Mesenchymal stem cell (in vitro differentiated cells and primary cell): ENCODE results near the gene PRKCQ.

ENCODE experiments used
- DNase-seq: peaks from one replicate; pipeline ENCODE4 v3.0.0-alpha.2; 2013
- H2AFZ ChIP-seq: one replicate; pipeline ENCODE4 v1.6.1; 2013; ENCODE audit warnings: low read depth, mild to moderate bottlenecking, control low read depth, inconsistent platforms, low read length, moderate library complexity
- H2AK5ac ChIP-seq: 2 replicates; pipeline ENCODE4 v1.6.1; 2013; ENCODE audit warnings: low read length, moderate library complexity, mild to moderate bottlenecking, inconsistent platforms; ENCODE audit not compliant: severe bottlenecking
- H2BK120ac ChIP-seq: one replicate; pipeline ENCODE4 v1.6.1; 2013; ENCODE audit warnings: low read depth, mild to moderate bottlenecking, inconsistent platforms, low read length, moderate library complexity
- H2BK12ac ChIP-seq, 2 experiments: one replicate each; pipeline ENCODE4 v1.6.1; 2013; ENCODE audit warnings: inconsistent platforms in 2 of 2, low read length in 2 of 2, mild to moderate bottlenecking in 2 of 2, moderate library complexity in 2 of 2, control low read depth in 1 of 2
- H2BK15ac ChIP-seq: one replicate; pipeline ENCODE4 v1.6.1; 2013; ENCODE audit warnings: mild to moderate bottlenecking, low read depth, inconsistent platforms; ENCODE audit not compliant: poor library complexity, severe bottlenecking
- H2BK5ac ChIP-seq: 2 replicates; pipeline ENCODE4 v1.6.1; 2013; ENCODE audit warnings: low read depth, mild to moderate bottlenecking, low read length, control low read depth, inconsistent platforms; ENCODE audit not compliant: poor library complexity, severe bottlenecking
- H3K14ac ChIP-seq, 2 experiments: one replicate each; pipeline ENCODE4 v1.6.1; 2013; ENCODE audit warnings: inconsistent platforms in 2 of 2, low read length in 2 of 2, control low read depth in 1 of 2, mild to moderate bottlenecking in 1 of 2, moderate library complexity in 1 of 2
- H3K18ac ChIP-seq, 2 experiments: one replicate each; pipeline ENCODE4 v1.6.1; 2013; ENCODE audit warnings: inconsistent platforms in 2 of 2, low read length in 2 of 2, control low read depth in 1 of 2, low read depth in 1 of 2, mild to moderate bottlenecking in 1 of 2
- H3K23ac ChIP-seq, 2 experiments: one replicate each; pipeline ENCODE4 v1.6.1; 2013; ENCODE audit warnings: inconsistent platforms in 2 of 2, low read length in 2 of 2, mild to moderate bottlenecking in 2 of 2, moderate library complexity in 2 of 2, control low read depth in 1 of 2
- H3K27ac ChIP-seq: 2 replicates; pipeline ENCODE4 v1.5.1; 2013; ENCODE audit warnings: mild to moderate bottlenecking, moderate library complexity, low read length, control low read depth, inconsistent platforms; ENCODE audit not compliant: poor library complexity, severe bottlenecking
- H3K27me3 ChIP-seq, 2 experiments: 2 replicates each; pipeline versions ENCODE4 v1.6.1 to v1.7.0; 2013; ENCODE audit warnings: low read length in 2 of 2, mild to moderate bottlenecking in 2 of 2, moderate library complexity in 2 of 2, control low read depth in 1 of 2, inconsistent platforms in 1 of 2; ENCODE audit not compliant: control insufficient read depth in 1 of 2, insufficient read depth in 1 of 2
- H3K36me3 ChIP-seq, 2 experiments: 2 replicates each; pipeline versions ENCODE4 v1.6.1 to v1.7.0; 2013; ENCODE audit warnings: low read length in 2 of 2, control low read depth in 1 of 2, inconsistent platforms in 1 of 2, low read depth in 1 of 2, mild to moderate bottlenecking in 1 of 2; ENCODE audit not compliant: insufficient read depth in 2 of 2, control insufficient read depth in 1 of 2
- H3K4ac ChIP-seq, 2 experiments: one replicate each; pipeline ENCODE4 v1.6.1; 2013; ENCODE audit warnings: inconsistent platforms in 2 of 2, low read length in 2 of 2, mild to moderate bottlenecking in 2 of 2, moderate library complexity in 2 of 2, control low read depth in 1 of 2, low read depth in 1 of 2
- H3K4me1 ChIP-seq: 2 replicates; pipeline ENCODE4 v1.6.1; 2013; ENCODE audit warnings: low read depth, low read length, control low read depth; ENCODE audit not compliant: control insufficient read depth, insufficient read depth
- H3K4me2 ChIP-seq: 2 replicates; pipeline ENCODE4 v1.6.1; 2013; ENCODE audit warnings: low read length, mild to moderate bottlenecking, inconsistent platforms; ENCODE audit not compliant: poor library complexity, severe bottlenecking
- H3K4me3 ChIP-seq, 2 experiments: 2 replicates each; pipeline versions ENCODE4 v1.5.1 to v1.7.0; 2013; ENCODE audit warnings: low read length in 2 of 2, mild to moderate bottlenecking in 2 of 2, control low read depth in 1 of 2, low read depth in 1 of 2; ENCODE audit not compliant: insufficient read depth in 1 of 2
- H3K79me1 ChIP-seq: replicated peaks from 2 replicates; pipeline ENCODE4 v1.6.1; 2013; ENCODE audit warnings: mild to moderate bottlenecking, control low read depth, low read length, inconsistent platforms; ENCODE audit not compliant: poor library complexity, severe bottlenecking
- H3K9ac ChIP-seq: 2 replicates; pipeline ENCODE4 v1.7.0; 2013; ENCODE audit warnings: mild to moderate bottlenecking, low read length, moderate library complexity
- H3K9me3 ChIP-seq: 2 replicates; pipeline ENCODE4 v1.7.0; 2013; ENCODE audit warnings: mild to moderate bottlenecking, low read length; ENCODE audit not compliant: control insufficient read depth
- H4K8ac ChIP-seq: one replicate; pipeline ENCODE4 v1.6.1; 2013; ENCODE audit warnings: inconsistent platforms, mild to moderate bottlenecking, low read length, moderate library complexity
- H4K91ac ChIP-seq: one replicate; pipeline ENCODE4 v1.6.1; 2013; ENCODE audit warnings: mild to moderate bottlenecking, low read length, inconsistent platforms
- WGBS: methylation state at CpG from one replicate; pipeline ENCODE4 v1.1.7; 2013; ENCODE audit warnings: mixed read lengths; 5-methylcytosine and 5-hydroxymethylcytosine counted together

Gene PRKCQ

GRCh38 chr10:6525599-6526165 lies 54.4 kb downstream of the PRKCQ start:
- Histone ChIP-seq H3K23ac (no peak overlapping the region), H3K27me3 (peaks cover 0 to 7% of the 10 kb centered on the region in 2 experiments), H2AK5ac (no peak overlapping the region), H3K36me3 (no peaks in the 10 kb centered on the region), H3K79me1 (no peaks in the 10 kb centered on the region), H3K4me2 (no peak overlapping the region), H2BK12ac (no peak overlapping the region), H3K27ac (no peak overlapping the region), H4K91ac (no peak overlapping the region), H2AFZ (no peak overlapping the region), H3K14ac (no peak overlapping the region), H4K8ac (no peak overlapping the region), H3K9me3 (no peaks in the 10 kb centered on the region), H2BK120ac (no peak overlapping the region), H2BK15ac (no peak overlapping the region), H3K9ac (no peak overlapping the region), H3K18ac (no peak overlapping the region), H3K4me3 (no peak overlapping the region), H3K4ac (no peak overlapping the region), H3K4me1 (no peaks in the 10 kb centered on the region), H2BK5ac (no peak overlapping the region)
- WGBS, result no CpG with 5 or more reads among the region's 4 CpGs
- no peak for DNase-seq

GRCh38 chr10:6522230-6522629 lies 57.8 kb downstream of the PRKCQ start:
- no peak for DNase-seq

GRCh38 chr10:6520138-6520537 lies 59.9 kb downstream of the PRKCQ start:
- Histone ChIP-seq H3K18ac (no peak overlapping the region), H2AK5ac (no peak overlapping the region), H3K79me1 (no peaks in the 10 kb centered on the region), H3K27me3 (peaks cover 0 to 28% of the 10 kb centered on the region in 2 experiments), H2BK5ac (no peak overlapping the region), H3K27ac (no peak overlapping the region), H4K8ac (no peak overlapping the region), H3K4me1 (no peaks in the 10 kb centered on the region), H2BK12ac (no peak overlapping the region), H4K91ac (no peak overlapping the region), H3K4me3 (no peak overlapping the region), H3K9ac (no peak overlapping the region), H2AFZ (no peak overlapping the region), H2BK120ac (no peak overlapping the region), H3K14ac (no peak overlapping the region), H3K36me3 (no peaks in the 10 kb centered on the region), H3K9me3 (no peaks in the 10 kb centered on the region), H3K4me2 (no peak overlapping the region), H3K23ac (no peak overlapping the region), H2BK15ac (no peak overlapping the region), H3K4ac (no peak overlapping the region)
- no peak for DNase-seq
- WGBS, result 91% methylated on average over 10 of the region's 10 CpGs

More at GRCh38 chr10:6522230-6522629, 57.8 kb downstream of the PRKCQ start:
- H3K27me3 ChIP-seq, result peaks cover 0 to 18% of the 10 kb centered on the region in 2 experiments
- no peak overlapping the region for H3K4ac ChIP-seq
- H2BK12ac ChIP-seq, result no peak overlapping the region
- no peaks in the 10 kb centered on the region for H3K79me1 ChIP-seq
- no peak overlapping the region for H2BK120ac ChIP-seq
- H2BK15ac ChIP-seq, result no peak overlapping the region
- no peak overlapping the region for H3K18ac ChIP-seq
- H3K27ac ChIP-seq, result no peak overlapping the region
- H3K14ac ChIP-seq, result no peak overlapping the region
- H3K36me3 ChIP-seq, result no peaks in the 10 kb centered on the region
- no peak overlapping the region for H3K23ac ChIP-seq
- H2BK5ac ChIP-seq, result no peak overlapping the region
- no peak overlapping the region for H4K8ac ChIP-seq
- H4K91ac ChIP-seq, result no peak overlapping the region
- H2AK5ac ChIP-seq, result no peak overlapping the region
- no peaks in the 10 kb centered on the region for H3K4me1 ChIP-seq
- H3K9me3 ChIP-seq, result no peaks in the 10 kb centered on the region
- 75% methylated on average over 2 of the region's 6 CpGs for WGBS
- no peak overlapping the region for H2AFZ ChIP-seq
- H3K4me3 ChIP-seq, result no peak overlapping the region
- H3K4me2 ChIP-seq, result no peak overlapping the region
- H3K9ac ChIP-seq, result no peak overlapping the region

- H3K27me3 ChIP-seq, result peaks cover 0 to 28% of the 10 kb centered on the region in 2 experiments
- no peak overlapping the region for H2BK12ac ChIP-seq
- no peak overlapping the region for H2AK5ac ChIP-seq
- no peak overlapping the region for H3K18ac ChIP-seq
- H3K9ac ChIP-seq, result no peak overlapping the region
- no peak overlapping the region for H3K4ac ChIP-seq
- H3K9me3 ChIP-seq, result no peaks in the 10 kb centered on the region
- no peak overlapping the region for H3K4me2 ChIP-seq
- H3K23ac ChIP-seq, result no peak overlapping the region
- H4K91ac ChIP-seq, result no peak overlapping the region
- H3K4me1 ChIP-seq, result no peaks in the 10 kb centered on the region
- H2BK15ac ChIP-seq, result no peak overlapping the region
- WGBS, result 75% methylated on average over 4 of the region's 5 CpGs
- H2BK5ac ChIP-seq, result no peak overlapping the region
- no peak overlapping the region for H3K27ac ChIP-seq
- no peak for DNase-seq
- no peaks in the 10 kb centered on the region for H3K79me1 ChIP-seq
- no peaks in the 10 kb centered on the region for H3K36me3 ChIP-seq
- no peak overlapping the region for H2AFZ ChIP-seq
- H4K8ac ChIP-seq, result no peak overlapping the region
- peak overlapping the region in 1 of 2 experiments; percentile 41 for H3K14ac ChIP-seq
- H2BK120ac ChIP-seq, result no peak overlapping the region
- no peak overlapping the region for H3K4me3 ChIP-seq
Measured at GRCh38 chr10:6518791-6519429, 61.2 kb downstream of the PRKCQ start.
